Type B pancreatic cell (in vitro differentiated cells): ENCODE results near the gene SEC61A2. TPM values are rescaled to one million over a fixed set of nuclear protein-coding genes. Genes with fewer than 3 reads are reported as not detected.

Experiments
- DNase-seq: peaks from one replicate; pipeline ENCODE4 v3.0.0; 2021; ENCODE audit warnings: mixed read lengths; ENCODE audit not compliant: unreplicated experiment; ENCODE audit errors: extremely low spot score
- H3K27ac Mint-ChIP-seq: 2 replicates; pipeline ENCODE4 v1.8.0; 2021; ENCODE audit warnings: mild to moderate bottlenecking, mixed read lengths
- H3K27me3 Mint-ChIP-seq: 2 replicates; pipeline ENCODE4 v1.8.0; 2021; ENCODE audit warnings: mixed read lengths
- H3K36me3 Mint-ChIP-seq: 2 replicates; pipeline ENCODE4 v1.8.0; 2021; ENCODE audit warnings: mixed read lengths
- H3K4me1 Mint-ChIP-seq: one replicate; pipeline ENCODE4 v1.8.0; 2021; ENCODE audit warnings: mixed read lengths; ENCODE audit not compliant: unreplicated experiment
- H3K4me3 Mint-ChIP-seq: 2 replicates; pipeline ENCODE4 v1.8.0; 2021; ENCODE audit warnings: mild to moderate bottlenecking, mixed read lengths
- H3K9me3 Mint-ChIP-seq: 2 replicates; pipeline ENCODE4 v1.8.0; 2021; ENCODE audit warnings: mixed read lengths
- total RNA-seq: library from RNA; stranded (reverse); gene quantifications from 2 replicates; pipeline ENCODE4 v1.2.1, GENCODE V29; 2021; ENCODE audit warnings: low replicate concordance
- TF ChIP-seq, protein P1 (sequence below): fragments of 200-600 bp; sonication (generic); conservative IDR thresholded peaks from 2 replicates; pipeline ENCODE4 v1.5.0; 2021; ENCODE audit warnings: antibody characterized with exemption, mild to moderate bottlenecking

The SEC61A2 gene
- total RNA-seq, 1 donor from 2014 or later, result 26.3 TPM

DNA sequence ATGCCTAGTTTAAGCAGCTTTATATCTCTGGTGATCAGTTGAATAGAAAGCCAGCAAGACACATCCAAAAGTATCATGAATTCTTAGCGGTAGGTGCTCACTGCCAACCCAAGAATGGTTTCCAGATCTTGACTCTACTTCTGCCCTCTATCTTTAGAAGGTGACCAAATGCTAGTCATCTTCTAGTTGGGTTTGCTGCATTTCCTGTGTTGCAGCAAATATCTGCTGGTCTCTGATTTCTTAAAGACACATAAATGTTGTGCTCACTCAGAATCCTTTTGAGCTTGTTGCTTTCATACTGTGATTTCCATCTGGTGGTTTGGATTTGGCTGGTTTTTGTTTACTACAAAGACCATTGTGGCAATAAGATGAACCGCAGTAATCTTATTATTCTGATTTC lies 68.7 kb downstream of the SEC61A2 start:
- Mint-ChIP-seq H3K36me3 (peaks cover 24% of the 10 kb centered on the region), H3K4me3 (peak overlapping the region; percentile 76), H3K27ac (no peak overlapping the region), H3K27me3 (no peaks in the 10 kb centered on the region), H3K4me1 (peaks cover 20% of the 10 kb centered on the region), H3K9me3 (no peaks in the 10 kb centered on the region)
- TF ChIP-seq, protein P1, sequence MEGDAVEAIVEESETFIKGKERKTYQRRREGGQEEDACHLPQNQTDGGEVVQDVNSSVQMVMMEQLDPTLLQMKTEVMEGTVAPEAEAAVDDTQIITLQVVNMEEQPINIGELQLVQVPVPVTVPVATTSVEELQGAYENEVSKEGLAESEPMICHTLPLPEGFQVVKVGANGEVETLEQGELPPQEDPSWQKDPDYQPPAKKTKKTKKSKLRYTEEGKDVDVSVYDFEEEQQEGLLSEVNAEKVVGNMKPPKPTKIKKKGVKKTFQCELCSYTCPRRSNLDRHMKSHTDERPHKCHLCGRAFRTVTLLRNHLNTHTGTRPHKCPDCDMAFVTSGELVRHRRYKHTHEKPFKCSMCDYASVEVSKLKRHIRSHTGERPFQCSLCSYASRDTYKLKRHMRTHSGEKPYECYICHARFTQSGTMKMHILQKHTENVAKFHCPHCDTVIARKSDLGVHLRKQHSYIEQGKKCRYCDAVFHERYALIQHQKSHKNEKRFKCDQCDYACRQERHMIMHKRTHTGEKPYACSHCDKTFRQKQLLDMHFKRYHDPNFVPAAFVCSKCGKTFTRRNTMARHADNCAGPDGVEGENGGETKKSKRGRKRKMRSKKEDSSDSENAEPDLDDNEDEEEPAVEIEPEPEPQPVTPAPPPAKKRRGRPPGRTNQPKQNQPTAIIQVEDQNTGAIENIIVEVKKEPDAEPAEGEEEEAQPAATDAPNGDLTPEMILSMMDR, result no peak
- DNase-seq, result no peak

- Mint-ChIP-seq H3K4me3 (no peak overlapping the region), H3K36me3 (peaks cover 33% of the 10 kb centered on the region), H3K4me1 (peaks cover 10% of the 10 kb centered on the region), H3K27ac (no peak overlapping the region), H3K9me3 (no peaks in the 10 kb centered on the region), H3K27me3 (no peaks in the 10 kb centered on the region)
- no peak for DNase-seq
- TF ChIP-seq, protein P1, result no peak
These were observed 71.4 kb downstream of the SEC61A2 start for GRCh38 chr10:12200850-12201249.

- Mint-ChIP-seq H3K4me3 (no peak overlapping the region), H3K4me1 (peaks cover 4% of the 10 kb centered on the region), H3K36me3 (peaks cover 36% of the 10 kb centered on the region), H3K27me3 (no peaks in the 10 kb centered on the region), H3K9me3 (no peaks in the 10 kb centered on the region), H3K27ac (no peak overlapping the region)
- TF ChIP-seq, protein P1, result no peak
- no peak for DNase-seq
These were observed 72.1 kb downstream of the SEC61A2 start for GRCh38 chr10:12201543-12201942.

GRCh38 chr10:12202226-12202625 lies 72.7 kb downstream of the SEC61A2 start:
- TF ChIP-seq, protein P1, result no peak
- Mint-ChIP-seq H3K4me1 (no peaks in the 10 kb centered on the region), H3K4me3 (no peak overlapping the region), H3K36me3 (peaks cover 37% of the 10 kb centered on the region), H3K9me3 (no peaks in the 10 kb centered on the region), H3K27me3 (no peaks in the 10 kb centered on the region), H3K27ac (no peak overlapping the region)
- no peak for DNase-seq

DNA sequence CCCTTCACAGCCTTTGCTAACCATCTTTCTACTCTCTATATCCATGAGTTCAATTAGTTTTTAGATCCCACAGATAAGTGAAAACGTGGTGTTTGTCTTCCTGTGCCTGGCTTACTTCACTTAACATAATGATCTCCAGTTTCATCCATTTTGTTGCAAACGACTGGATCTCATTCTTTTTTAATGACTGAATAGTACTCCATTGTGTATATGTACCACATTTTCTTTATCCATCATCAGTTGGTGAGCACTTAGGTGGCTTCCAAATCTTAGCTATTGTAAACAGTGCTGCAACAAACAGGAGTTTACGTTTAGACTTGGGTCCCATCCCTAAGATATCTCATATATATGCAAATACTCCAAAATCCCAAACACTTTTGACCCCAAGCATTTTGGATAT lies 75.6 kb downstream of the SEC61A2 start:
- peaks cover 53% of the 10 kb centered on the region for H3K36me3 Mint-ChIP-seq
- H3K4me1 Mint-ChIP-seq, result no peaks in the 10 kb centered on the region
- no peak overlapping the region for H3K4me3 Mint-ChIP-seq
- H3K27me3 Mint-ChIP-seq, result no peaks in the 10 kb centered on the region
- no peak for DNase-seq
- H3K27ac Mint-ChIP-seq, result no peak overlapping the region
- no peaks in the 10 kb centered on the region for H3K9me3 Mint-ChIP-seq
- TF ChIP-seq, protein P1, result no peak

GRCh38 chr10:12207114-12207513 lies 77.6 kb downstream of the SEC61A2 start:
- TF ChIP-seq, protein P1, result no peak
- no peaks in the 10 kb centered on the region for H3K4me1 Mint-ChIP-seq
- H3K36me3 Mint-ChIP-seq, result peaks cover 57% of the 10 kb centered on the region
- H3K4me3 Mint-ChIP-seq, result no peak overlapping the region
- DNase-seq, result no peak
- no peaks in the 10 kb centered on the region for H3K9me3 Mint-ChIP-seq
- no peaks in the 10 kb centered on the region for H3K27me3 Mint-ChIP-seq
- H3K27ac Mint-ChIP-seq, result no peak overlapping the region
